A549 (cell line): ENCODE results near the gene ANKS1B. TPM values are rescaled to one million over a fixed set of nuclear protein-coding genes. Genes with fewer than 3 reads are reported as not detected.

Experiments used
- ATAC-seq, 2 experiments: fragments of 200-7000 bp in 1 of 2; fragments of >200 bp in 1 of 2; cut with Nextera tagmentation in 1 of 2; cut with Tn5 transposase in 1 of 2; 3 replicates each; pipeline versions ENCODE4 v1.8.0 to v1.9.1; 2018 to 2020; ENCODE audit warnings: mild to moderate bottlenecking in 1 of 2, moderate library complexity in 1 of 2
- CTCF ChIA-PET: fragments of 300-600 bp; sonication (Branson Sonifier 250); formaldehyde crosslinking; extraction: SDS; loops from one replicate; lab custom pipeline; 2021; ENCODE audit warnings: antibody characterized with exemption, inconsistent platforms; lab: Yijun Ruan, JAX
- POLR2A ChIA-PET: fragments of 350-600 bp; formaldehyde crosslinking; extraction: SDS; loops from one replicate; lab custom pipeline; 2021; ENCODE audit warnings: antibody characterized with exemption, inconsistent platforms; lab: Yijun Ruan, JAX
- DNase-seq, 2 experiments: peaks; one replicate each; pipeline versions ENCODE4 v3.0.0 to v3.0.0-alpha.2; 2011 to 2016; ENCODE audit warnings: low read depth in 1 of 2, low spot score in 1 of 2
- FAIRE-seq: peaks from 2 replicates; lab custom pipeline; 2011; peaks lifted over from hg19 to GRCh38; lab: Jason Lieb, UNC
- H3K27ac ChIP-seq, 2 experiments: fragments of >200 bp; sonication (Bioruptor Twin); formaldehyde crosslinking; 3 replicates each; pipeline ENCODE4 v1.5.1; 2016 to 2017
- H3K4me1 ChIP-seq: fragments of >200 bp; sonication (Bioruptor Twin); formaldehyde crosslinking; 3 replicates; pipeline ENCODE4 v1.6.1; 2016
- H3K4me2 ChIP-seq: fragments of >200 bp; sonication (Bioruptor Twin); formaldehyde crosslinking; 3 replicates; pipeline ENCODE4 v1.6.1; 2016
- H3K4me3 ChIP-seq: fragments of >200 bp; sonication (Bioruptor Twin); formaldehyde crosslinking; 3 replicates; pipeline ENCODE4 v1.5.1; 2016
- H3K9me3 ChIP-seq: fragments of >200 bp; sonication (Bioruptor Twin); formaldehyde crosslinking; 3 replicates; pipeline ENCODE4 v1.6.1; 2016
- BHLHE40 ChIP-seq: IDR thresholded peaks from 2 replicates; pipeline ENCODE4 v1.6.1; 2012; ENCODE audit warnings: low read depth, low read length, inconsistent platforms
- CBX2 ChIP-seq: fragments of 200-600 bp; sonication (generic); IDR thresholded peaks from 2 replicates; pipeline ENCODE4 v1.6.1; 2016; ENCODE audit warnings: low read depth, mild to moderate bottlenecking, borderline replicate concordance
- CBX8 ChIP-seq: fragments of 200-600 bp; sonication (generic); IDR thresholded peaks from 2 replicates; pipeline ENCODE4 v1.6.1; 2016
- CEBPB ChIP-seq, 2 experiments: fragments of >200 bp in 1 of 2; sonication (Bioruptor Twin) in 1 of 2; formaldehyde crosslinking in 1 of 2; IDR thresholded peaks; 2 replicates each; pipeline ENCODE4 v1.6.1; 2012 to 2016
- CHD2 ChIP-seq: fragments of 150-350 bp; IDR thresholded peaks from 2 replicates; pipeline ENCODE4 v1.6.1; 2014; ENCODE audit warnings: low read length; ENCODE audit not compliant: partially characterized antibody
- FOSB ChIP-seq: fragments of 250-450 bp; sonication (Bioruptor Pico); IDR thresholded peaks from 2 replicates; pipeline ENCODE4 v1.5.0; 2020; ENCODE audit warnings: mild to moderate bottlenecking, moderate library complexity
- FOXS1 ChIP-seq: fragments of 250-450 bp; sonication (Bioruptor Pico); IDR thresholded peaks from 2 replicates; pipeline ENCODE4 v1.5.0; 2020; ENCODE audit warnings: mild to moderate bottlenecking, moderate library complexity
- GATA3 ChIP-seq: IDR thresholded peaks from 2 replicates; pipeline ENCODE4 v1.6.1; 2012; ENCODE audit warnings: borderline replicate concordance
- HDAC2 ChIP-seq: fragments of 200-600 bp; sonication (generic); IDR thresholded peaks from 2 replicates; pipeline ENCODE4 v1.6.1; 2016
- HEYL ChIP-seq: fragments of 250-450 bp; sonication (Bioruptor Pico); IDR thresholded peaks from 2 replicates; pipeline ENCODE4 v1.8.0; 2021; ENCODE audit warnings: mild to moderate bottlenecking, moderate library complexity
- JUN ChIP-seq, 2 experiments: fragments of >200 bp; sonication (Bioruptor Twin); formaldehyde crosslinking; IDR thresholded peaks; 2 replicates in 1 of 2; 3 replicates in 1 of 2; pipeline ENCODE4 v1.6.1; 2016 to 2017
- JUNB ChIP-seq: fragments of >200 bp; sonication (Bioruptor Twin); formaldehyde crosslinking; IDR thresholded peaks from 2 replicates; pipeline ENCODE4 v1.6.1; 2016
- MAFK ChIP-seq: fragments of 450-650 bp; IDR thresholded peaks from 2 replicates; pipeline ENCODE4 v1.6.1; 2014; ENCODE audit not compliant: partially characterized antibody
- POLR2A ChIP-seq: IDR thresholded peaks from 2 replicates; pipeline ENCODE4 v1.6.1; 2012; ENCODE audit warnings: mild to moderate bottlenecking, low read length
- ZC3H11A ChIP-seq: fragments of 450-650 bp; IDR thresholded peaks from 2 replicates; pipeline ENCODE4 v1.6.1; 2014; ENCODE audit warnings: antibody characterized with exemption, mild to moderate bottlenecking
- WGBS: methylation state at CpG from one replicate; pipeline ENCODE4 v1.1.6; 2017; ENCODE audit errors: missing lambda C conversion rate; 5-methylcytosine and 5-hydroxymethylcytosine counted together
- polyA plus RNA-seq, 4 experiments: library from polyadenylated mRNA; depleted of rRNA in 3 of 4; stranded (reverse); fragments of >200 nt; fragmentation: RNase III in 1 of 4; extraction: RNeasy Plus Mini Kit Qiagen cat#74134 plus additional on column Dnase treatment in 1 of 4; gene quantifications; 2 replicates in 3 of 4; 3 replicates in 1 of 4; pipeline ENCODE4 v1.2.3, GENCODE V29; 2011 to 2017
- TF ChIP-seq, protein P1 (sequence below): fragments of 250-450 bp; sonication (Bioruptor Pico); IDR thresholded peaks from 2 replicates; pipeline ENCODE4 v1.5.0; 2020; ENCODE audit warnings: low read depth, mild to moderate bottlenecking, moderate library complexity
- TF ChIP-seq, protein P2 (sequence below): IDR thresholded peaks from 2 replicates; pipeline ENCODE4 v1.6.1; 2012
- TF ChIP-seq, protein P3 (sequence below): fragments of >200 bp; sonication (Bioruptor Twin); formaldehyde crosslinking; IDR thresholded peaks from 2 replicates; pipeline ENCODE4 v1.6.1; 2016
- TF ChIP-seq, protein P4 (sequence below): fragments of 250-450 bp; sonication (Bioruptor Pico); IDR thresholded peaks from 2 replicates; pipeline ENCODE4 v1.5.0; 2021; ENCODE audit warnings: mild to moderate bottlenecking, moderate library complexity, borderline replicate concordance

Gene ANKS1B
- polyA plus RNA-seq, 2 of the 4 experiments (the other 2 are of a cell fraction) = 1.5 to 2.2 TPM

DNA sequence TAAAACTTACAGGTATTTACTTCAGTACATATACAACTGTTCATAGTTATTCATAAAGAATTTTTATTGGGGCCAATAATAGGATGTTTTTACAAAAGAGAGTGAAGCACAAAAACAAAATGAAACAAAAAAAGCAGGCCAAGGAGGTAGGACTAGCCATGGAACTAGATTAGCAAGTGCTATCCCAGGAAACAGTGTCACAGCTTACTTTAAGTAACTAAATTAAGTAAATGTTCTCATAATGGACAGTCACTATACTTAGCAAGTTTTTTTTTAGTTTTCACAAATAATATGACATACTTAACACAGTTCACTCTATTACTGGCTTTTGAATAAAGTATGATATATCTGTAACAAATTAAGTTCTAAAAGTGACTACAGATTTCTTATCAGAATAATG, 213.1 kb downstream of the ANKS1B start:
- H3K4me3 ChIP-seq = no peak overlapping the region
- no peak for DNase-seq
- FAIRE-seq = no peak
- H3K4me2 ChIP-seq = no peak overlapping the region
- no peak overlapping the region for H3K27ac ChIP-seq
- no peaks in the 10 kb centered on the region for H3K9me3 ChIP-seq
- H3K4me1 ChIP-seq = no peaks in the 10 kb centered on the region
- POLR2A ChIA-PET = no interaction called here
- TF ChIP-seq, protein P1, sequence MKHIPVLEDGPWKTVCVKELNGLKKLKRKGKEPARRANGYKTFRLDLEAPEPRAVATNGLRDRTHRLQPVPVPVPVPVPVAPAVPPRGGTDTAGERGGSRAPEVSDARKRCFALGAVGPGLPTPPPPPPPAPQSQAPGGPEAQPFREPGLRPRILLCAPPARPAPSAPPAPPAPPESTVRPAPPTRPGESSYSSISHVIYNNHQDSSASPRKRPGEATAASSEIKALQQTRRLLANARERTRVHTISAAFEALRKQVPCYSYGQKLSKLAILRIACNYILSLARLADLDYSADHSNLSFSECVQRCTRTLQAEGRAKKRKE = no peak
- TF ChIP-seq, protein P2, sequence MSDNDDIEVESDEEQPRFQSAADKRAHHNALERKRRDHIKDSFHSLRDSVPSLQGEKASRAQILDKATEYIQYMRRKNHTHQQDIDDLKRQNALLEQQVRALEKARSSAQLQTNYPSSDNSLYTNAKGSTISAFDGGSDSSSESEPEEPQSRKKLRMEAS = no peak
- no peak for TF ChIP-seq FOXS1 (CRISPR knock-in tag)
- TF ChIP-seq POLR2A = no peak
- no peak for TF ChIP-seq HEYL
- no peak for TF ChIP-seq MAFK
- TF ChIP-seq CBX8 = no peak
- no peak for TF ChIP-seq CEBPB (IDR thresholded peaks at IDR 0.05)
- TF ChIP-seq, protein P3, sequence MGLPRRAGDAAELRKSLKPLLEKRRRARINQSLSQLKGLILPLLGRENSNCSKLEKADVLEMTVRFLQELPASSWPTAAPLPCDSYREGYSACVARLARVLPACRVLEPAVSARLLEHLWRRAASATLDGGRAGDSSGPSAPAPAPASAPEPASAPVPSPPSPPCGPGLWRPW = no peak
- TF ChIP-seq CHD2 = no peak
- no peak for TF ChIP-seq GATA3
- no peak for TF ChIP-seq HDAC2
- TF ChIP-seq ZC3H11A = no peak
- TF ChIP-seq, all 56 proteins: peak for 0
- CTCF ChIA-PET = interaction anchor here (0.8 kb wide), 1 partner anchor 619 kb away, joined by 3 read pairs; no protein-coding TSS in a partner anchor
- no peak for ATAC-seq

DNA sequence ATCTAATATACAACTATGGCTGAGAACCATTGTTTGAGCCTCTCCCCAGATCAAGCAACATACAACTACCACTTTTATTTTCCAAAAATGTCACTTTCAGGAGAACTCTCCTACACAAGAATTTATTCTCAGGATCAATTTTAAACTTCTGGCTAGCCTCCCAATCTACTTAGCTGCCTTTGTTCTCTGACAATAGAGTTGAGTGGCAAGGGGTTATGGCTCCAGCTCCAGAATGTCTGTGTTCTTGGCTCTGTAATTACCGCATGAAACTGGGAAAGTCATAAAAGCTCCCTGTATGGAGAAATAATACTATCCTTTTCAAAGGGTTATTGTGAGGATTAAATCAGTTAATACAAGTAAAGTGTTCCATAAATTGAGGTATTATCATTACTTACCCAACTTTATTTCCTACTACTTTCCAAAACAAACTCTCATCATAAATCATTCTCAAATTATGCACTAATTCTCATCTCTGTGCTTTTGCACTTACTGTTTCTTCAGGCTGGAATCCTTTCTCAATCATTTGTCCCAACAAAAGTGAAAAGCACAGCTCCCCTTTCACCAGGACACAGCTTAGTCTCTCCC, 215.2 kb downstream of the ANKS1B start:
- FAIRE-seq (no peak), DNase-seq (no peak), ATAC-seq (no peak)
- Histone ChIP-seq H3K9me3 (no peaks in the 10 kb centered on the region), H3K4me1 (no peaks in the 10 kb centered on the region), H3K4me3 (no peak overlapping the region), H3K4me2 (no peak overlapping the region), H3K27ac (no peak overlapping the region)
- ChIA-PET POLR2A (no interaction called here), CTCF (interaction anchor here (0.5 to 1.5 kb wide), 2 partner anchors 726 to 1278 kb away, joined by 3 to 7 read pairs; no protein-coding TSS in a partner anchor)
- 82% methylated on average over 1 of the region's 1 CpG for WGBS
- no peak for TF ChIP-seq JUN (IDR thresholded peaks at IDR 0.05)
- TF ChIP-seq BHLHE40 = no peak

DNA sequence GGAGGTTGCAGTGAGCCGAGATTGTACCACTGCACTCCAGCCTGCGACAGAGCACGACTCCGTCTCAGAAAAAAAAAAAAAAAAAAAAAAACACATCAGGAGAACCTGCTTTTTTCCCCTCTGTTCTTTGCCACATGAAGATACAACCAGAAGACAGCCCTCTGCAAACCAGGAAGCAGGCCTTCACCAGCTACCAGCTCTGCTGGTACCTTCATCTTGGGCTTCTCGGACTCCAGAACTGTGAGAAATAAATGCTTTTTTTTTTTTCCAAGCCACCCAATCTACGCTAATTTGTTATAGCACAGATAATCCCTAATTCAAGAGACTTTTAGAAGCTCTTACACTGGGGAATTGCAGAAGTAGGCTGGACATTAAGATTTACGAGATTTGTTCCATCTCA, 216.0 kb downstream of the ANKS1B start:
- no peaks in the 10 kb centered on the region for H3K4me1 ChIP-seq
- no peaks in the 10 kb centered on the region for H3K9me3 ChIP-seq
- no peak for DNase-seq
- H3K4me3 ChIP-seq = no peak overlapping the region
- TF ChIP-seq, protein P4, sequence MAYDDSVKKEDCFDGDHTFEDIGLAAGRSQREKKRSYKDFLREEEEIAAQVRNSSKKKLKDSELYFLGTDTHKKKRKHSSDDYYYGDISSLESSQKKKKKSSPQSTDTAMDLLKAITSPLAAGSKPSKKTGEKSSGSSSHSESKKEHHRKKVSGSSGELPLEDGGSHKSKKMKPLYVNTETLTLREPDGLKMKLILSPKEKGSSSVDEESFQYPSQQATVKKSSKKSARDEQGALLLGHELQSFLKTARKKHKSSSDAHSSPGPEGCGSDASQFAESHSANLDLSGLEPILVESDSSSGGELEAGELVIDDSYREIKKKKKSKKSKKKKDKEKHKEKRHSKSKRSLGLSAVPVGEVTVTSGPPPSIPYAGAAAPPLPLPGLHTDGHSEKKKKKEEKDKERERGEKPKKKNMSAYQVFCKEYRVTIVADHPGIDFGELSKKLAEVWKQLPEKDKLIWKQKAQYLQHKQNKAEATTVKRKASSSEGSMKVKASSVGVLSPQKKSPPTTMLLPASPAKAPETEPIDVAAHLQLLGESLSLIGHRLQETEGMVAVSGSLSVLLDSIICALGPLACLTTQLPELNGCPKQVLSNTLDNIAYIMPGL (CRISPR knock-in tag) = no peak
- TF ChIP-seq HDAC2 (no peak), CBX2 (no peak), JUNB (no peak), FOSB (no peak)
- TF ChIP-seq, protein P1 = no peak
- no peak overlapping the region for H3K27ac ChIP-seq
- no peak for FAIRE-seq
- CTCF ChIA-PET = interaction anchor here (1.5 kb wide), 1 partner anchor 725 kb away, joined by 7 read pairs; no protein-coding TSS in a partner anchor
- WGBS = 57% methylated on average over 7 of the region's 7 CpGs
- POLR2A ChIA-PET = no interaction called here
- ATAC-seq = no peak
- H3K4me2 ChIP-seq = no peak overlapping the region
